ENCODE results near the gene CITED1. TPM values are rescaled to one million over a fixed set of nuclear protein-coding genes. Genes with fewer than 3 reads are reported as not detected.
A peak's percentile ranks its signal among the peaks of the same experiment; 100 is the strongest.

Gene CITED1
- total RNA-seq, 1 donor from 2014 or later, result 0.65 TPM

- DNase-seq, result no peak
- TF ChIP-seq CTCF (IDR thresholded peaks at IDR 0.05), result no peak
- no peak for ATAC-seq
- H3K36me3 ChIP-seq, result no peaks in the 10 kb centered on the region
- peak overlapping the region; percentile 60 for H3K4me3 ChIP-seq
- H3K4me1 ChIP-seq, result peaks cover 22% of the 10 kb centered on the region
- peaks cover 28% of the 10 kb centered on the region for H3K27me3 ChIP-seq (ENCODE audit: low read depth)
- no peaks in the 10 kb centered on the region for H3K9me3 ChIP-seq
- H3K27ac ChIP-seq, result no peak overlapping the region
- intact Hi-C loops (cut with DNase I), result no loop called here
Observed at GRCh38 chrX:72307646-72308051, 1.9 kb upstream of the CITED1 start.

GRCh38 chrX:72306851-72307645 is 1.3 kb upstream of the CITED1 start:
- peak overlapping the region; percentile 60 for H3K4me3 ChIP-seq
- H3K36me3 ChIP-seq, result no peaks in the 10 kb centered on the region
- intact Hi-C loops (cut with DNase I), result no loop called here
- peaks cover 22% of the 10 kb centered on the region for H3K4me1 ChIP-seq
- peak; percentile 82 to 85 for ATAC-seq
- peak; percentile 72 for DNase-seq
- no peak for TF ChIP-seq CTCF (IDR thresholded peaks at IDR 0.05)
- H3K9me3 ChIP-seq, result no peaks in the 10 kb centered on the region
- H3K27ac ChIP-seq, result no peak overlapping the region
- H3K27me3 ChIP-seq (ENCODE audit: low read depth), result peaks cover 28% of the 10 kb centered on the region

GRCh38 chrX:72306085-72306801 is 529 bp upstream of the CITED1 start:
- peaks cover 22% of the 10 kb centered on the region for H3K4me1 ChIP-seq
- no peak overlapping the region for H3K27ac ChIP-seq
- intact Hi-C loops (cut with DNase I), result no loop called here
- TF ChIP-seq CTCF (IDR thresholded peaks at IDR 0.05), result no peak
- no peaks in the 10 kb centered on the region for H3K36me3 ChIP-seq
- no peak for DNase-seq
- no peaks in the 10 kb centered on the region for H3K9me3 ChIP-seq
- H3K4me3 ChIP-seq, result peak overlapping the region; percentile 60
- peaks cover 28% of the 10 kb centered on the region for H3K27me3 ChIP-seq (ENCODE audit: low read depth)
- no peak for ATAC-seq

GRCh38 chrX:72304877-72305276 is 837 bp downstream of the CITED1 start:
- peak overlapping the region; percentile 60 for H3K4me3 ChIP-seq
- intact Hi-C loops (cut with DNase I), result no loop called here

GRCh38 chrX:72301781-72302180 is 3.9 kb downstream of the CITED1 start:
- H3K36me3 ChIP-seq, result no peaks in the 10 kb centered on the region
- TF ChIP-seq CTCF (IDR thresholded peaks at IDR 0.05), result no peak
- no peaks in the 10 kb centered on the region for H3K4me1 ChIP-seq
- H3K27me3 ChIP-seq (ENCODE audit: low read depth), result peaks cover 16% of the 10 kb centered on the region
- no peak overlapping the region for H3K4me3 ChIP-seq
- intact Hi-C loops (cut with DNase I), result no loop called here
- no peak overlapping the region for H3K27ac ChIP-seq
- ATAC-seq (no peak), DNase-seq (no peak)
- H3K9me3 ChIP-seq, result no peaks in the 10 kb centered on the region

More at GRCh38 chrX:72304877-72305276, 837 bp downstream of the CITED1 start:
- Histone ChIP-seq H3K27me3 (ENCODE audit: low read depth) (peaks cover 28% of the 10 kb centered on the region), H3K27ac (no peak overlapping the region), H3K36me3 (no peaks in the 10 kb centered on the region), H3K9me3 (no peaks in the 10 kb centered on the region), H3K4me1 (peaks cover 22% of the 10 kb centered on the region)
- TF ChIP-seq CTCF (IDR thresholded peaks at IDR 0.05), result no peak
- no peak for ATAC-seq
- DNase-seq, result no peak

Data from lower lobe of right lung (tissue), 2 donors.